Astrocyte of the cerebellum (primary cell): Measurements from ENCODE around the gene MUS81.

Experiments used
- DNase-seq: peaks from one replicate; pipeline ENCODE4 v3.0.0-alpha.2; 2011; ENCODE audit warnings: low read depth
- H3K4me3 ChIP-seq: 2 replicates; pipeline ENCODE4 v1.5.1; 2011; ENCODE audit warnings: mild to moderate bottlenecking, low read depth, low read length, moderate library complexity
- CTCF ChIP-seq: IDR thresholded peaks from 2 replicates; pipeline ENCODE4 v1.5.1; 2012; ENCODE audit warnings: low read length, low read depth, moderate library complexity, mild to moderate bottlenecking; ENCODE audit errors: missing control alignments
- in situ Hi-C: cut with HindIII; loops from 2 replicates; pipeline ENCODE4 v1.10.0; 2017; ENCODE audit warnings: low sequenced_read_pairs

The MUS81 gene

GRCh38 chr11:65880027-65880426 lies 19.8 kb downstream of the MUS81 start:
- no peak for TF ChIP-seq CTCF
- in situ Hi-C loops = no loop called here
- no peak for DNase-seq
- no peak overlapping the region for H3K4me3 ChIP-seq

GRCh38 chr11:65880844-65881421 lies 20.7 kb downstream of the MUS81 start:
- no peak overlapping the region for H3K4me3 ChIP-seq
- no peak for DNase-seq
- in situ Hi-C loops = no loop called here
- no peak for TF ChIP-seq CTCF

- no peak overlapping the region for H3K4me3 ChIP-seq
- no peak for DNase-seq
- TF ChIP-seq CTCF = no peak
- in situ Hi-C loops = no loop called here
These were observed 22.2 kb downstream of the MUS81 start for GRCh38 chr11:65882120-65883057.

- in situ Hi-C loops = no loop called here
These were observed 23.0 kb downstream of the MUS81 start for GRCh38 chr11:65883058-65883761.

GRCh38 chr11:65883786-65884715 lies 23.8 kb downstream of the MUS81 start:
- TF ChIP-seq CTCF = no peak
- no peak overlapping the region for H3K4me3 ChIP-seq
- no peak for DNase-seq
- in situ Hi-C loops = no loop called here

More at GRCh38 chr11:65883058-65883761, 23.0 kb downstream of the MUS81 start:
- no peak for DNase-seq
- H3K4me3 ChIP-seq = no peak overlapping the region
- TF ChIP-seq CTCF = no peak
